Heart left ventricle (tissue), 16 donors: ENCODE data around the gene TGIF1. TPM values are rescaled to one million over a fixed set of nuclear protein-coding genes. Genes with fewer than 3 reads are reported as not detected.
"Not testable (repeated sequence)": the region's sequence is repeated elsewhere in the genome, so short reads cannot be mapped to it uniquely, and the experiment has no call there.

Experiments
- ATAC-seq, 4 donors: fragments of 200-7000 bp; cut with Tn5 transposase; one replicate each; pipeline ENCODE4 v1.9.1; 2020 to 2022; ENCODE audit warnings: moderate library complexity in 4 of 4, mild to moderate bottlenecking in 3 of 4, moderate number of reproducible peaks in 1 of 4
- DNase-seq, 5 donors: peaks; one replicate each; pipeline ENCODE4 v3.0.0-alpha.2; 2020
- H3K27ac ChIP-seq, 12 donors: fragments of 200-600 bp; sonication (generic) in 4 of 12; one replicate each; pipeline versions ENCODE4 v1.5.0 to v1.8.0; 2016 to 2022; ENCODE audit warnings: mild to moderate bottlenecking in 2 of 12
- H3K27me3 ChIP-seq, 9 donors: fragments of 200-600 bp; sonication (generic) in 2 of 9; one replicate each; pipeline versions ENCODE4 v1.5.1 to v1.8.0; 2016 to 2022; ENCODE audit warnings: mild to moderate bottlenecking in 3 of 9
- H3K36me3 ChIP-seq, 9 donors: fragments of 200-600 bp; sonication (generic) in 2 of 9; one replicate each; pipeline versions ENCODE4 v1.5.0 to v1.8.0; 2018 to 2022; ENCODE audit warnings: mild to moderate bottlenecking in 2 of 9
- H3K4me1 ChIP-seq, 12 donors: fragments of 200-600 bp; sonication (generic) in 4 of 12; one replicate each; pipeline versions ENCODE4 v1.5.0 to v1.8.0; 2016 to 2022; ENCODE audit warnings: mild to moderate bottlenecking in 3 of 12
- H3K4me3 ChIP-seq, 12 donors: fragments of 200-600 bp; sonication (generic) in 4 of 12; one replicate each; pipeline versions ENCODE4 v1.5.0 to v1.8.0; 2017 to 2022; ENCODE audit warnings: mild to moderate bottlenecking in 9 of 12, moderate library complexity in 4 of 12
- H3K9me3 ChIP-seq, 12 donors: fragments of 200-600 bp; sonication (generic) in 4 of 12; one replicate each; pipeline versions ENCODE4 v1.5.0 to v1.8.0; 2016 to 2022; ENCODE audit warnings: mild to moderate bottlenecking in 1 of 12
- CTCF ChIP-seq, 12 donors: fragments of 200-600 bp; sonication (generic) in 4 of 12; IDR thresholded peaks; one replicate each; pipeline versions ENCODE4 v1.5.0 to v1.8.0; 2018 to 2022; ENCODE audit warnings: antibody characterized with exemption in 12 of 12, mild to moderate bottlenecking in 5 of 12
- POLR2A ChIP-seq, 2 donors: fragments of 450-650 bp; IDR thresholded peaks; one replicate each; pipeline ENCODE4 v1.6.1; 2017; ENCODE audit warnings: antibody characterized with exemption in 2 of 2, mild to moderate bottlenecking in 2 of 2, moderate library complexity in 2 of 2
- WGBS, 4 donors: extraction: QIAGEN DNeasy Blood & Tissue Kit in 2 of 4; methylation state at CpG; one replicate each; pipeline versions ENCODE4 v1.1.5 to v1.1.7; 2013 to 2018; 5-methylcytosine and 5-hydroxymethylcytosine counted together
- intact Hi-C, 10 donors: fragments of 100-400 bp; cut with DNase I; formaldehyde crosslinking; loops; one replicate each; pipeline versions ENCODE4 v1.11.1 to v1.14.2; 2022
- polyA plus RNA-seq, 2 donors: library from polyadenylated mRNA; stranded (reverse); fragments of 200-250 nt; gene quantifications; one replicate each; pipeline ENCODE4 v1.2.3, GENCODE V29; 2013
- total RNA-seq, 9 donors: library from RNA; depleted of rRNA in 2 of 9; stranded (reverse); fragments of >200 nt in 2 of 9; fragmentation: NEBNext Ultra II Directional in 3 of 9; extraction: Animal tissue kit (Norgen Biotek cat#: 25700) in 3 of 9; gene quantifications; one replicate each; pipeline versions ENCODE4 v1.1.0 to v1.2.4, GENCODE V29; 2016 to 2023
- donor health status: ischemic (EF 13 %, LVEDD 7.1; RV severe dilation, severe dysfunction).
- donor health status: healthy with polysubstance abuse.
- donor health status: DM: no; HTN: yes; CAD: no.
- donor health status: DM: no; HTN: no; CAD: no.
- donor health status: ischemic (EF 25% LVEDD 6.9; RV normal size, moderate dysfunction).
- donor health status: ischemic (EF 25% LVEDD 5.7; RV mildly dilated, moderate dysfunction).
- donor health status: healthy.
- donor health status: DM: yes; HTN: yes; CAD: no.
- donor health status: ischemic (EF 35%, LVEDD 5.7; RV mildly dilated, moderate dysfunction).
- donor health status: nonischemic (EF 11% LVEDD 7.7; RV severe dilation, severe dysfunction).
- donor health status: DM: yes; HTN: yes; CAD: no.
- donor health status: PGD.
- donor health status: ischemic (EF 29% LVEDD 5.4; RV normal size, mild dysfunction).
- donor health status: nonischemic (EF 23%, LVEDD 6.1; RV moderate dilation, normal function).

TGIF1 gene
- total and polyA plus RNA-seq, 11 donors = 5.0 to 37.5 (median 15.4) TPM

- Histone ChIP-seq H3K4me3 (peak overlapping the region in 1 of 12 donors; percentile 0), H3K4me1 (peaks cover 0 to 18% (median 7%) of the 10 kb centered on the region in 12 donors), H3K27ac (peak overlapping the region in 2 of 12 donors; percentile 19 to 53), H3K36me3 (no peaks in the 10 kb centered on the region), H3K9me3 (peaks cover 0 to 7% (median 0%) of the 10 kb centered on the region in 12 donors), H3K27me3 (no peaks in the 10 kb centered on the region)
- intact Hi-C loops = loop anchor here in 1 of 10 donors (5.0 kb wide), 1 partner anchor 115 kb away; no protein-coding TSS in a partner anchor
- DNase-seq = no peak
- peak in 1 of 4 donors; percentile 54 for ATAC-seq
- WGBS, 4 donors = 24 to 33% (median 29%) methylated on average over 2 of the region's 2 CpGs
- TF ChIP-seq CTCF (IDR thresholded peaks at IDR 0.05) (no peak), POLR2A (IDR thresholded peaks at IDR 0.05) (no peak)
These were observed 16.9 kb downstream of the TGIF1 start for GRCh38 chr18:3466872-3467271.

DNA sequence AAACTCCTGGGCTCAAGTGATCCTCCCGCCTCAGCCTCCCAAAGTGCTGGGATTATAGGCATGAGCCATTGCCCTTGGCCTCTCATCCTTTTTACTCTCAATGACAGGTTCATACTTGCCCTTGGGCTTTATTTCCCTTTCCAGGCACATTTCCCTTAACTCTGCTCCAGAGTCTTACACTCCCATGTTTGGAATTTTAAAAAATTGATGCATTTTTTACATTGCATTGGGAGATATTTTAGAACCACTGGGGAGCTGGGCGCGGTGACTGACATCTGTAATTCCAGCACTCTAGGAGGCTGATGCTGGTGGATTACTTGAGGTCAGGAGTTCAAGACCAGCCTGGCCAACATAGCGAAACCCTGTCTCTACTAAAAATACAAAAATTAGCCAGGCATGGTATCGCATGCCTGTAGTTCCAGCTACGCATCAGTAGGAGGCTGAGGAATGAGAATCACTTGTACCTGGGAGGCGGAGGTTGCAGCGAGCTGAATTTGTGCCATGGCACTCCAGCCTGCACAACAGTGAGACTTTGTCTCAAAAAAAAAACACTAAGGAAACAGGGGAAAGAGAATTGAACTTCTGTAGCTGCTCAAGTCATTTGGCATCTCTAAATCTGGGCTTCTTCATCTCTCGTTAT is 18.2 kb downstream of the TGIF1 start:
- 96 to 99% (median 97%) methylated on average over 9 of the region's 9 CpGs for WGBS, 4 donors
- TF ChIP-seq POLR2A (IDR thresholded peaks at IDR 0.05) (no peak), CTCF (IDR thresholded peaks at IDR 0.05) (no peak)
- Histone ChIP-seq H3K4me3 (no peak overlapping the region), H3K36me3 (no peaks in the 10 kb centered on the region), H3K27me3 (no peaks in the 10 kb centered on the region), H3K27ac (no peak overlapping the region), H3K4me1 (peaks cover 0 to 19% (median 7%) of the 10 kb centered on the region in 12 donors), H3K9me3 (no peaks in the 10 kb centered on the region)
- ATAC-seq (no peak), DNase-seq (no peak)
- intact Hi-C loops = loop anchor here in 1 of 10 donors (5.0 kb wide), 1 partner anchor 114 kb away; no protein-coding TSS in a partner anchor

DNA sequence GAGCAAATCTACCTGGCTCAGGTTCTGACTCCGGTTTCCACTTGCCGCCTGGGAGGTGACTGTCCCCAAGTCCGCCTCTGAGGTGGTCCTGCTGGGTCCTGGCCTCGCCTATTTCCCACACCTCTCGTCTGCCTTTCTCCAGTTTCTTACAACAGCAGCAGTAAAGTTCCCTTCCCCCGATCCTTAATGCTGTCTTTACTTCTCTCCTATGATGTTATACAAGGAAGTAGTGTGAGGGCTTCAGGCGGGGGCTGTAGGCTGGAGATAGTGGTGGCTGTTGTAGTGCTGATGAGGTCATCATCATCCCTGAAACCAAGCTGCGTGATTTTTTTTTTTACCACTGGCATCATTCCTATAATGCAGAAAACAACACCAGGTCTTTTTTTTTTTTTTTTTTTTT is 18.9 kb downstream of the TGIF1 start:
- no peak for ATAC-seq
- Histone ChIP-seq H3K36me3 (no peaks in the 10 kb centered on the region), H3K9me3 (no peaks in the 10 kb centered on the region), H3K27me3 (no peaks in the 10 kb centered on the region), H3K4me3 (no peak overlapping the region), H3K27ac (no peak overlapping the region), H3K4me1 (peaks cover 0 to 22% (median 7%) of the 10 kb centered on the region in 12 donors)
- 74 to 85% (median 78%) methylated on average over 8 of the region's 8 CpGs for WGBS, 4 donors
- intact Hi-C loops = loop anchor here in 1 of 10 donors (5.0 kb wide), 1 partner anchor 113 kb away; no protein-coding TSS in a partner anchor
- TF ChIP-seq CTCF (IDR thresholded peaks at IDR 0.05) (no peak), POLR2A (IDR thresholded peaks at IDR 0.05) (no peak)
- DNase-seq = no peak

- WGBS, 4 donors = 87 to 89% (median 89%) methylated on average over 3 of the region's 3 CpGs
These were observed 21.2 kb downstream of the TGIF1 start for GRCh38 chr18:3471141-3471648.

DNA sequence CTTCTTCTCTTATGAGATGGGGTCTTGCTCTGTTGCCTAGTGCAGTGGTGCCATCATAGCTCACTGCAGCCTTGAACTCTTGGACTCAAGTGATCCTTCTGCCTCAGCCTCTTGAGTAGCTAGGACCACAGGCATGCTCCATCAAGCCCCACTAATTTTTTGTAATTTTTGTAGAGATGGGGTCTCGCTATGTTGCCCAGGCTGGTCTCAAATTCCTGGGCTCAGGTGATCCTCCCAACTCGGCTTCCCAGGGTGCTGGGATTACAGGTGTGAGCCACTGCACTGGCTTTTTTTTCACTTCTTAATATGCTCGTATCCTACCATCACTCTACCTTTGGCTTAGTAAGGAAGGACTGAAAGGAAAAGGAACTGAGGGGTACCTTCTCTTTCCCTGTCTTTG is 22.1 kb downstream of the TGIF1 start:
- WGBS, 4 donors = 83 to 95% (median 91%) methylated on average over 3 of the region's 3 CpGs
- peaks cover 0 to 12% (median 0%) of the 10 kb centered on the region in 12 donors for H3K4me1 ChIP-seq
- not testable (repeated sequence) for H3K27ac ChIP-seq, ATAC-seq, H3K36me3 ChIP-seq, DNase-seq, H3K4me3 ChIP-seq, H3K9me3 ChIP-seq, H3K27me3 ChIP-seq
- intact Hi-C loops = loop anchor here in 2 of 10 donors (10.0 kb wide), 1 partner anchor 63 kb away; no protein-coding TSS in a partner anchor

More at GRCh38 chr18:3471141-3471648, 21.2 kb downstream of the TGIF1 start:
- intact Hi-C loops = loop anchor here in 2 of 10 donors (10.0 kb wide), 1 partner anchor 64 kb away; no protein-coding TSS in a partner anchor
- no peak for DNase-seq
- ATAC-seq = no peak
- H3K27me3 ChIP-seq = no peaks in the 10 kb centered on the region
- no peak for TF ChIP-seq CTCF (IDR thresholded peaks at IDR 0.05)
- no peak for TF ChIP-seq POLR2A (IDR thresholded peaks at IDR 0.05)
- H3K9me3 ChIP-seq = peaks cover 0 to 9% (median 3%) of the 10 kb centered on the region in 12 donors
- no peak overlapping the region for H3K27ac ChIP-seq
- no peaks in the 10 kb centered on the region for H3K36me3 ChIP-seq
- H3K4me3 ChIP-seq = no peak overlapping the region
- H3K4me1 ChIP-seq = peaks cover 0 to 21% (median 6%) of the 10 kb centered on the region in 12 donors
